ENCODE results near the gene MEIS2.

DNA sequence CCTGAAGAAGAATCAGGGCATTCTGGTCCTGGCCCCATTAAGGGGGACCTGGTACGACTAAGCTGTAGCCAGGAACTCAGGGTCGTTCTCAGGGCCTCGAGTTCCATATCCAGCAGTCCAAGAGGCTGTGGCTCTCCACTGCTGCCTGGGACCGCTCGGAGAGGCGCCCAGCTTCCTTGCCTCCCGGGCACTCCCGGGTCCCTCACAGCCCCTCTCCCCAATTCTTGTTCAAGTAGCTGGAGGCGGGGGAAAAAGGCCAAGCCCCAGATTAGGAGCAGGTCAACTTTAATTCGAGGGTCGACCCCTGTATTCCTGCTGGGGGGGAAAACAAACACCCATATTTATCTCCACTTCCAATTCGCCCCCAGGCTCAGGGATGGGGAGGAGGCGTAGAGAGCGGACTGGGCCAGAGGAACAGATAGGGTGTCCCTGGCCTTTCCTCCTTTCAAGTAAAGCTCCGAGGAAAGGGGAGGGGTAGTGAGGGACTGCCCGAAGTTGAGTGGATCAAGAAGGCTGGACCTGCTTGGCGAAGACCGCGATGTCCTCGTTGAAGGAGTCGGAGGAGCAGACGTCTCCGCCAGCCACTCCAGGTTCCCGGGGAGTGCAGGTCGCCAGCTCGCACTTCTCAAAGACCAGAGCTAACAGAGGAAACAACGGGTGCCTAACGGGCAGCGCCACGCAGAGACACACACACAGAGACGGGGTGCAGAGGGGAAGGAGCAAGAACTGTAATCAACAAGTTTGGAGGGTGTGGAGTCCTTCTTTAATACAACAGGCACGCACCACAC lies 4.4 kb downstream of the MEIS2 start:
- TF ChIP-seq TAF1 (IDR thresholded peaks at IDR 0.05; ENCODE audit: low read depth) (no peak), RAD21 (IDR thresholded peaks at IDR 0.05; ENCODE audit: low read depth) (no peak), MAX (IDR thresholded peaks at IDR 0.05) (no peak), REST (IDR thresholded peaks at IDR 0.05; ENCODE audit: low read depth) (no peak), EGR1 (IDR thresholded peaks at IDR 0.05) (no peak), YY1 (IDR thresholded peaks at IDR 0.05; ENCODE audit: low read depth) (no peak), EP300 (IDR thresholded peaks at IDR 0.05; ENCODE audit: borderline replicate concordance) (no peak), CEBPB (IDR thresholded peaks at IDR 0.05) (no peak), CREB1 (IDR thresholded peaks at IDR 0.05; ENCODE audit: low read depth) (no peak)

Measured in Ishikawa (cell line).